ENCODE measurements around the gene PRAMEF20.

DNA sequence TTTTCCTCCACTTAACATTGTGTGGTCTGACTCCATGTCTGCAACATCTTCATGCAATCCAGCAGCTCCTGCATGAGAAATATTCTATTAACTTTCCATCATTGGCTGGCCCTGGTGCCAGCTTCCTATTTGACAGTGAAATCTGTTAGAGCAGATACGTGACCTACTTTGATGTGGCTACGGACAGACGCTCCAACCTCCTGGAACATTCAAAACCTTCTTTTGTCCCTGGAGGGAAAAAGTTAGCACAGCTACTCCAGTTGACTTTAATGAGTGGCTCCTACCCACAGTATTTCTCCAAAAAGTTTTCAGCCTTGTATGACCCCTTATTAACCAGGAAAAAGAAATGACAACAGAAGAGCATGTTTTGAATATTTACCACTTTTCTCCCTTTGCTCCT is 22.0 kb downstream of the PRAMEF20 start:
- TF ChIP-seq, protein P1, sequence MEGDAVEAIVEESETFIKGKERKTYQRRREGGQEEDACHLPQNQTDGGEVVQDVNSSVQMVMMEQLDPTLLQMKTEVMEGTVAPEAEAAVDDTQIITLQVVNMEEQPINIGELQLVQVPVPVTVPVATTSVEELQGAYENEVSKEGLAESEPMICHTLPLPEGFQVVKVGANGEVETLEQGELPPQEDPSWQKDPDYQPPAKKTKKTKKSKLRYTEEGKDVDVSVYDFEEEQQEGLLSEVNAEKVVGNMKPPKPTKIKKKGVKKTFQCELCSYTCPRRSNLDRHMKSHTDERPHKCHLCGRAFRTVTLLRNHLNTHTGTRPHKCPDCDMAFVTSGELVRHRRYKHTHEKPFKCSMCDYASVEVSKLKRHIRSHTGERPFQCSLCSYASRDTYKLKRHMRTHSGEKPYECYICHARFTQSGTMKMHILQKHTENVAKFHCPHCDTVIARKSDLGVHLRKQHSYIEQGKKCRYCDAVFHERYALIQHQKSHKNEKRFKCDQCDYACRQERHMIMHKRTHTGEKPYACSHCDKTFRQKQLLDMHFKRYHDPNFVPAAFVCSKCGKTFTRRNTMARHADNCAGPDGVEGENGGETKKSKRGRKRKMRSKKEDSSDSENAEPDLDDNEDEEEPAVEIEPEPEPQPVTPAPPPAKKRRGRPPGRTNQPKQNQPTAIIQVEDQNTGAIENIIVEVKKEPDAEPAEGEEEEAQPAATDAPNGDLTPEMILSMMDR (IDR thresholded peaks at IDR 0.05), result no peak
- no peak for TF ChIP-seq POLR2A (IDR thresholded peaks at IDR 0.05)

Data from body of pancreas (tissue), 4 donors.